NCI-H1694 treated with DMSO at 0.1 percent for 48 hours (cell line): Measurements from ENCODE around the gene BMP7.
"Not testable (repeated sequence)": the region's sequence is repeated elsewhere in the genome, so short reads cannot be mapped to it uniquely, and the experiment has no call there.

ENCODE experiments used
- DNase-seq: peaks from one replicate; lab custom pipeline; 2025; lab: John Stamatoyannopoulos, UW

Gene BMP7

GRCh38 chr20:57287901-57288300 lies 21.5 kb upstream of the BMP7 start:
- DNase-seq: no peak

GRCh38 chr20:57287007-57287880 lies 20.8 kb upstream of the BMP7 start:
- DNase-seq: no peak

DNA sequence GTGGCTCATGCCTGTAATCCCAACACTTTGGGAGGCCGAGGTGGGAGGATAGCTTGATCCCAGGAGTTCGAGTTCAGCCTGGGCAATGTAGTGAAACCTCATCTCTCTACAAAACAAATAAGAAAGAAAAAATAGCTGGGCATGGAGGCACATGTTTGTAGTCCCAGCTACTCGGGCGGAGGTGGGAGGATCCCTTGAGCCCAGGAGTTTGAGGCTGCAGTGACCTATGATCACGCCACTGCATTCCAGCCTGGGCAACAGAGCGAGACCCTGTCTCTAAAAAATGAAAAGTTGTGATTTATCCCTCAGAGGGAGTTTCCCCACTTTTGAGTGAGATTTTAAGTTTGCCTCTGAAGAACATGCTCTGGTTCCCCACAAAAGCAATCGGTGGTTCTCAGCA lies 17.4 kb upstream of the BMP7 start:
- DNase-seq: no peak

GRCh38 chr20:57282670-57283361 lies 16.4 kb upstream of the BMP7 start:
- no peak for DNase-seq

GRCh38 chr20:57281900-57282299 lies 15.5 kb upstream of the BMP7 start:
- DNase-seq: no peak

DNA sequence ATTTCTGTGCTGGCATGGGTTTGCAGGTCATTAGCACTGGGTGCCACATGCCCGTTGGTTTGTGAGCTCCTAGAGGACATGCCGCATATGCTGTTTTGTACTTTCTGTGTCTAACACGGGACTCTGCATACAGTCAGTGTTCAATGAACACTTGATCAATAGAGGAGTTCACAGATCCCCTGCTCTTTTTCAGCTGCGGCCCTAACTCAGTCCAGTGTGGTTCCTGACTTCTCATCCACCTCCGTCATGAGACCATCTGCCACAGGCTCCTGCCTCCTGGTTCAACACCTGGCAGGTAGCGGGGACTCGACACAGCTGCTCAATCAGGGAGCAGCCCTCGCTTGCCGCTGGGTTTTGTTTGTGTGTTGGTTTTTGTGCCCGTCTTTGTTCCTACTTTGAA lies 13.8 kb upstream of the BMP7 start:
- DNase-seq: no peak

DNA sequence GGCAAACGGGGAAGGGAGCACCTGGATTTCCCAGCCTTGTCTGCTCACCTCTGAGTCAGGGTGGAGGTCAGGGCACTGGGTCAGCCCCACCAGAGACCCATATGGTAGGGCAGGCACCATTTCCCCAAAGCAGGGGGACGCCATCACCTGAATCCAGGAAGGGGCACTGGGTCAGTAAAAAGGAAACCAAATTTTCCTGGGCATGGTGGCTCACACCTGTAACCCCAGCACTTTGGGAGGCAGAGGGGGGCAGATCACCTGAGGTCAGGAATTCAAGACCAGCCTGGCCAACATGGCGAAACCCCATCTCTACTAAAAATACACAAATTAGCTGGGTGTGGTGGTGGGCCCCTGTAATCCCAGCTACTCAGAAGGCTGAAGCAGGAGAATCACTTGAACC lies 13.1 kb upstream of the BMP7 start:
- DNase-seq: not testable (repeated sequence)

- DNase-seq: no peak
Measured at GRCh38 chr20:57278457-57278856, 12.0 kb upstream of the BMP7 start.

DNA sequence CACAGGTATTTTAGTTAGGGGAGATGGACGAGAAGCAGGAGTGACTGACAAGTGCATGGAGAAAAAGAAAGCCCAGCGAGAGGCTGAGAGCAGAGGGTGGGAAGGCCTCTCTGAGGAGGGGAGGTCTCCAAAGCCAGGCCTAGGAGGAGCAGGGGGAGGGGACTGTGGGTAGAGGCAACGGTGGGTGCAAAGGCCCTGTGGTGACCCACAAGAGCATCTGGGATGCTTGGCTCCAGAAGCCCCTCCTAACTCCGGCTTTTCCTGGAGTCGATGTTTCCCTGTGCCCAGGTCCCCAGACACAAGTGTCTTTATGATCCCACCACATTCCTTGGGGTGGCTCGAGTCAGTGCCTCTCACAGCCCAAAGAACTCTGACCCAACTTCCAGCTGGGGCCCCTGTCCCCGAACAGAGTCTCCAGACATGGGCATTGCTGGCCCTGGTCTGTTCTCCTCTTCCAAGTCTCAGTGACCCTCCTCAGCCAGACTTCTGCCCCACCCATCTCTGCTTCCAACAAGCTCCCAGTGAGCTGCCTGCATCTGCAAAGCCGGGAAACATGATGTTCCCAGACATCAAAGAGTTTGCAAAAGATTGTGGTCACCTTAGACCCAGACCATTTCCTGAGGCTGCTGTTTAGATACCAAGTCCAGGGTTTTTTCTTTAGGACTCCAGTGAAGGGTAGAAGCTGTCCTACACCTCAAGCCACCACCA lies 11.1 kb upstream of the BMP7 start:
- no peak for DNase-seq

DNA sequence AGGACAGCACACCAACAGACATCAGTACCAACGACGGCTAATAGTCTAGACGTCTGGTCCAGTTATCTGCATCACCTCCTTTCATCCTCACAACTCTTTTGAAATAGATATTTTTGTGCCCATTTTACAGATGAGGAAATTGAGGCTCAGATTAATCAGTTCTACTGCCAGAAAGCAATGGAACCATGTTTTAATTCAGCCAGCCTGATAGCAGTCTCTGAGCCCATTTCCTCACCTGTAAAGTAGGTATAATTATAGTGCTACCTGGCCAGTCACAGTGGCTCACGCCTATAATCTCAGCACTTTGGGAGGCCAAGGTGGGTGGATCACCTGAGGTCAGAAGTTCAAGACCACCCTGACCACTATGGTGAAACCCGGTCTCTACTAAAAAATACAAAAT lies 9.8 kb upstream of the BMP7 start:
- no peak for DNase-seq

DNA sequence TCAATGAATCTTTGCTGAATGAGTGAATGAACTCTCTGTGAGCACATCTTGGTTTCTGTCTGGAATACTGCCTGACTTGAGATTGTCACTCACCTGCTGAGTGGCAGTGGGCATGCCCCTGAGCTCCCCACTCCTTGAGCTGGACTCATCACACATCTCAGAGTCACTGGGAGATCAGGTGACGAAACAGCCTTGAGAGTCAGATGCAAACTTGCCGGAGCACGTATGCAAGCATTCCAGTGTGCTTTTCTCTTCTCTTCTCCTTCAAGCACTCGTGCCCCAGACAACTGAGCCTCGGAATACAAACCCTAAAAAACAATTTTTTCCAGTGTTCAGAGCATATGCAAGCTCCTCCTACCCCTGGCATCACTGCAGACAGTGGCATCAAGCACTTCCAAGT lies 9.4 kb upstream of the BMP7 start:
- DNase-seq: no peak

- no peak for DNase-seq
Measured at GRCh38 chr20:57275334-57275733, 8.9 kb upstream of the BMP7 start.

DNA sequence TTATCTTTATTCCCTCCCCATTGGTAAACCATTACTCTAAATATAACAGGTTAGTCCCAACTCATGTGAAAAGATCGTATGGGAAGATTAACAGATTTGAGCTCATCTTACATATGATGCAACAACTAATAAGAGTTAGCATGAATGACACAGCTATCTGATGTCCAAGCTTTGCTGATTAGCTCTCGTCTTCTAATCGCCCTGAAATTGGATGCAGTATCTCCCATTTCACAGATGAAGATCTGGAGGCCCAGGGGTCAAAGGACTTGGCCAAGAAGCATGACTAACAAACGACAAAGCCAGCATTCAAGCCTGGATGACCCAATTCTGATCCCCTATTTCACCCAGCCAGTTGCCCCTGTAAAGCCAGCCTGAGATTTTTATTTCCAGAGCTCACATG lies 8.4 kb upstream of the BMP7 start:
- no peak for DNase-seq

- no peak for DNase-seq
Measured at GRCh38 chr20:57274299-57274698, 7.9 kb upstream of the BMP7 start.

DNA sequence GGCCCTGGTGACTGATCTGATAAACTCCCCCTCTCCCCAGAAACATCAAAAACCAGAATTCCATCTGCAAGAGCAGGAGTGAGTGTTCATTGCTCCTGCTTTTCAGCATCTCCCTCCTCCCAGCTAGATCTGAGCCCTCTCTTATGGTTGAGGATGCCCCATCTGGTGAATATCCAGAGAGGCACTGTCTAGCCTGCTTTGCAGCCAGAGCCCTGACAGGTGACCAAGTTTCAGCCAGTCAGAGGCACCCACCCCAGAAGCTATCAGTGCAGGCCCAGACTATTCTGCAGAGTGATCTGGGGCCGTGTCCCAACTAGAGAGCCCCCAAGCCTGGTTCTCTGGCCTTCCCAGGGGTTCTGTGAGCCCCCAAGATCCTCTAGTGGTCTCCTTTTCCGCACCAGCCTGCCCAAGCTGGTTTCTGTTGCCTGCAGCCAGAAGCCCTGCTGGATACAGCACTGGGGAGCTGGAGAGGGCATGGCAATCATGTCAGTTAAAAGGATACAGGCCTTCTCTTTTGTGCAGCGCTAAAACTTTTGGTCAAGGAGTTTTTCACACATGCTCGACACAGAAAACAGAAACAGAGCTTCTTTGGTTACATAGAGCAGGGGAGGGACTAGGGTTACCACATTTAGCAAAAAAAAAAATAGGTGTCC lies 6.6 kb upstream of the BMP7 start:
- no peak for DNase-seq

DNA sequence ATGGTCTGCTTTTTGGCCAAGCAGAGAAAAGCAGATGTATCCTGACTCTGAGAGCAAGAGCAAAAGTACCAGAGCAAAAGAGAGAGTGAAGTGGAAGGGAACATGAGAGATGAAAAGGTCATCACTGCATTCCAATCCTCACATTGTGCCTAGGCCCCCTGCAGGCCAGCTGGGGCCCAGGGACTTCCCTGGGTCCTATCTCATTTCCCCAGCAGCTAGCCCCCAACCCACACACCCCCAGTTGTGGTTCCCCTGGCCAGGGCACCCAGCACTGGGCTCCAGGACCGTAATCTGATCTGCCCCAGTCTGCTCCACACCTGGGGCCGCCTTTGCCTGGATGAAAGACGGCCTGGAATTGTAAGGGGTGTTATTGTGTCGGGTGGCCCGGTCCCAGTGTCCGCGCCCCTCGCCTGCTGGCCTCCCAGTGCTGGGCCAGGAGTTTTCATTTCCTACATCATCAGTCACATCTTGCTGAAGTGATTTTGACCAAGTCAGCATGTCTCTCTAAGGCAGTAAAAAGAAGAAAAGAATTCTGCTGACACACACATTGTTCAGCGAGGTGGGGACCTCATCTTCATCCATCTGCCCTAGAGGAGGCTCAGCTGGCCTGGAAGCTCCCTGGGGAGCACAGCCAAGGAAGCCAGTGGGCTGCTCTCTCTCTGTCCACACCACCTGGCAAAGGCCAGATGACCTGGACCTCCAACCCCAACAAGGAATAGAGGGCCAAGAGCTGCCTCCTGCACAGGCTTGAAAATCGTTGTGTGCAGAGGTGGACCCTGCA lies 4.0 kb upstream of the BMP7 start:
- DNase-seq: no peak

DNA sequence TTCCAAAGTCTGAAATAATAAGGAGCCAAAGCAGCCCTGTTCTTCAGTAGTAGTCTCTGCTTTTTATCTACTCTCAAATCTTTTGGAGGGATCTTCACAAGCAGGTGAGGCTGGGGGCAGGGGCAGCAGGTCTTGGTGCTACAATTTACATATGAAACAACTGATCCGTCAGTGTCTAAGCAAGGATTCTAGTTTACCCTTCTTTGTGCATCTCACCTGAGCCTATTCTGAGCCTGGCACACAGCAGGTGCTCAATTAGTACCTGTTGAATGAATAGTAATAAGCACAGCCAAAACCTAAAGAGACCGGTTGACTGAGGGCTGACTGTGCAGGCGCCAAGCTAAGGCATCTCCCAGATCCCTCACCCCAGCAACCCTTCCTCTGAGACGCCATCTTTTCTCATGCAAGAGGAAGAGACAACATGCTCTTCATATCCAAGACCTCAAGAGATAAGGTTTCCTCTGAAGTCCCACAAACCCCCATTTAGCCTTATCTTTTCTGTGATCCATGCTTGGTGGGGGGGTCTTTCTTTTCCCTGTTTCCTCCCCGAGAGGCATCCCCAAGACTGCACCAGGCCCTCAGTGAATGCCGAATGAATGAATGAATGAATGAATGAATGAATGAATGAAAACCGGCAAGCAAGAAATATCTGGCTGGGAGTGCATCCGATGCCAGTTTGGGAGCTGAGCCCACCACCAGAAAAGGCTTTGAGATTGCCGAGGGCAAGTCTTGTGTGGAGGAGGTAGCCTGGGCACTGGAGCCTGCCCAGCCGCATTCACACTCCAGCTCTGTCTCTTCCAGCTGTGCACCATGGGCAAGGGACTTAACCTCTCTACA lies 2.9 kb upstream of the BMP7 start:
- DNase-seq: no peak

DNA sequence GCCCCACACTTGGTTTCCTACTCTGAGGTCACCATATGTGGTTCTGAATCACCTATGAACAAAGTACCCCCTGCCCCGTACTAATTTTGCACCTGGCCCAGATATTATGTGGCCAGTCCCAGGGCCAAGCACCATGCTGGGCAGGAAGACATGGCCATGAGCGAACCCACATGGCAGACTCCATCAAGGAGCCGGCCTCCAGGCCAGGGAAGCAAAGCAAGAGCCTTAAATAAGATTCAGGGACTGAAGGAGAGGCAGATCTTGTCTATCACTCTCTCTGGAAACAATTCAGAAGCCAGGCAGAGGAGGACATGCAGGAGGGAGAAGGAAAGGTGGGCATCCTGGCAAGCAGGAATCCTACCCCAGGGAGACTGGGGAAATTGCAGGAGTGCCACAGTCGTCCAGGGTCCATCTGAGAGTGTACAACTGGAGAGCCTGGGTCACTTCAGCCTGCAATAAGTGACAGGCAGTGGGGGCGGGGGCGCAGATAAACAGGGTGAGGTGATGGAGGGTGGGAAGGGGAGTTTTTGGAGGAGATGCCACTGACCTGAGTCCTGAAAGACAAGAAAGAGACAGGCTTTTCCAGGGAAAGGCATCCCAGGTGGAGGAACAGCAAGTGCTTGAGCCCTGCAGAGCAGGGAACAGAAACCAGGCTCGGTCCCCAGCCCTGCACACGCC lies 2.1 kb upstream of the BMP7 start:
- no peak for DNase-seq

DNA sequence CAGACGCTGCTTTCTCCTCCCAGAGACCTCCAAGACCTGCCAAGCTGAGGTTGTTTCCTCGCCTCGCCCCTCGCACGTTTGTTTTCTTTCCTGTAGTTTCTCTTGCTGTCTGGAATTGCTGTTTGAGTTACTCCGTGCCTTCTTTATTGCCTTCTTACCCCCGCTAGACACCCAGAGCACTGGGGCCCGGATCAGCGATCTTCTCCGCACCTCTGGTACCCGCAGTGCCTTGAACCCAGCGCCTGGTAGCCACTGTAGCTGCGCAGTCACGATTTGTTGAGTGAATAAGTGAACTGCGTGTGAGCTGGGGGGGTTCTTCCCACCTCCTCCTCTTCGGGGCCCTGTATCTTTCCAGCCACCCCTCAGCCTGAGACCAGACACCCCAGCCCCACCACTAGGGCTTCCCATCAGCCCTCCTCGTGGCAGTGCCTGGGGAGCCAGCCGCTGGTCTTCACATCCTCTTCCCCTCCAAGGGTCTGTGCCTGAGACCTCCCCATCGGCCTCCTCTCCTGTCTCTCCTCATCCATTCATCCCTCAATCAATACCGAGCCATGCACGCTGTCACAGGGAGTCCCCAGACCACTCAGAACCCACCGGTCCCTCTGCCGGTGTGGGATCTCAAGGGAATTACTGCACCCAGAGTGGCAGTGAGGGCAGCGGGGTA lies 849 bp upstream of the BMP7 start:
- DNase-seq: no peak

- no peak for DNase-seq
Measured at GRCh38 chr20:57265997-57266290, 497 bp downstream of the BMP7 start.
